ENCODE data around the gene CREG1. TPM values are rescaled to one million over a fixed set of nuclear protein-coding genes. Genes with fewer than 3 reads are reported as not detected.

Gene CREG1
- total and polyA plus RNA-seq, 2 of the 8 experiments (the other 6 are each of a cell fraction or from before 2014, with no cell fraction given), result 29.8 to 30.1 TPM

DNA sequence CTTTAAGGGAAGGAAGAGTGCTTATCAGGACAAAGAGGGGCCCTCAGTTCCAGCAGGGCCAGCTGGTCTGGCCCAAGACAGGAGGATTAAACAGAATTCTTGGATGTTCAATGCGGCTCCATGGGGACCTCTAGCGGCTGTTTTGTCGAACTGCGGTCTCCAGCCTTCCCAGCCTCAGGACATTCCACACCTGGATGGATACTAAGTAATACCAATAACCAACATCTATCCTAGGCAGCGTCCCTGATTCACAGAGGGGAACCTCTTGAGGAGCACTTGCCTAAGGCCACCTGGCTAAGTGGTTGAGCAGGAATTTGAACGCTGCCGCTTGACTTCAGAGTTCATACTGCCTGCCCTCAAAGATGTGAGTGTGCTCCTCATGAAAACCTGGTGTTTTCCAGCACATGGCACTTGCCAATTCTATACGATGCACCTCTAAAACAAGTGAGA lies 19.7 kb downstream of the CREG1 start:
- Histone ChIP-seq H2BK20ac (ENCODE audit: low read length) (no peak overlapping the region), H3K18ac (ENCODE audit: extremely low read depth, low read length) (no peak overlapping the region; the same call in 1 of the 2 replicates), H3K79me2 (ENCODE audit: control insufficient read depth in 1 of 2, insufficient read depth in 2 of 2, low read length in 2 of 2) (no peaks in the 10 kb centered on the region), H2BK120ac (replicated peaks; ENCODE audit: low read depth, low read length) (no peak overlapping the region), H4K5ac (ENCODE audit: insufficient read length, low read depth, low read length) (no peak overlapping the region), H2AK5ac (ENCODE audit: low read depth, low read length) (no peak overlapping the region), H3K14ac (ENCODE audit: insufficient read length) (no peak overlapping the region), H4K8ac (ENCODE audit: extremely low read depth, insufficient read depth, low read length) (no peak overlapping the region), H4K20me1 (replicated peaks in 1 of 2; ENCODE audit: control insufficient read depth in 1 of 2, insufficient read depth in 2 of 2, low read length in 2 of 2) (no peaks in the 10 kb centered on the region), H3K36me3 (ENCODE audit: control insufficient read depth in 2 of 4, insufficient read depth in 4 of 4, low read length in 3 of 4) (no peaks in the 10 kb centered on the region), H3K4ac (replicated peaks; ENCODE audit: insufficient read length, low read depth, low read length) (no peak overlapping the region), H2BK12ac (ENCODE audit: low read depth, low read length) (no peak overlapping the region), H3K23ac (ENCODE audit: insufficient read length) (no peak overlapping the region), H3K27me3 (replicated peaks in 1 of 4; ENCODE audit: control insufficient read depth in 3 of 4, extremely low read depth in 1 of 4, insufficient read depth in 3 of 4, low read length in 3 of 4) (no peaks in the 10 kb centered on the region), H3K4me3 (ENCODE audit: extremely low read depth in 1 of 4, insufficient read depth in 2 of 4, low read depth in 3 of 4, low read length in 4 of 4) (no peak overlapping the region), H3K9me3 (ENCODE audit: insufficient read depth in 2 of 2, low read depth in 1 of 2, low read length in 1 of 2) (no peaks in the 10 kb centered on the region), H3K9ac (replicated peaks in 1 of 4; ENCODE audit: extremely low read depth in 1 of 4, low read depth in 3 of 4, low read length in 3 of 4) (no peak overlapping the region), H3K4me1 (replicated peaks in 1 of 4; ENCODE audit: control insufficient read depth in 3 of 4, insufficient read depth in 4 of 4, low read length in 3 of 4) (peaks cover 0 to 3% (median 0%) of the 10 kb centered on the region in 4 experiments; a peak in 2 of 7 replicates), H3K27ac (ENCODE audit: low read depth, low read length) (no peak overlapping the region), H4K91ac (replicated peaks; ENCODE audit: insufficient read length, low read length) (no peak overlapping the region), H3K23me2 (ENCODE audit: low read depth, low read length) (no peaks in the 10 kb centered on the region), H2BK15ac (ENCODE audit: low read length) (no peak overlapping the region), H2AFZ (ENCODE audit: low read length) (peak overlapping the region; percentile 35; the same call in 1 of the 2 replicates), H2BK5ac (ENCODE audit: low read depth, low read length) (no peak overlapping the region), H3K79me1 (ENCODE audit: low read depth, low read length) (no peaks in the 10 kb centered on the region), H3K56ac (replicated peaks; ENCODE audit: insufficient read length, low read depth, low read length) (no peak overlapping the region), H3K4me2 (ENCODE audit: insufficient read depth in 1 of 2, low read depth in 2 of 2, low read length in 2 of 2) (no peak overlapping the region)
- whole genome bisulfite sequencing, 2 experiments (ENCODE audit: extremely low coverage in 1 of 2, insufficient coverage in 1 of 2, insufficient read length in 1 of 2, insufficient replicate concordance in 2 of 2, low coverage in 1 of 2, low lambda C conversion rate in 2 of 2, missing lambda C conversion rate in 1 of 2), result 18% methylated on average over 8 of the region's 8 CpGs; no CpG with 5 or more reads in 1 of the 2 experiments
- ChIA-PET CTCF (ENCODE audit: partially characterized antibody) (interaction anchor here (0.6 to 4.6 kb wide), 61 partner anchors 8 to 549 kb away, joined by 3 to 74 read pairs (median 5); partner anchors contain the start of genes CD247 and POU2F1), POLR2A (ENCODE audit: partially characterized antibody) (no interaction called here)
- peak; percentile 56 to 90 for DNase-seq (ENCODE audit: low read depth in 1 of 2, low spot score in 2 of 2)
- FAIRE-seq, result peak; percentile 78
- no peak for TF ChIP-seq KDM5A (IDR thresholded peaks at IDR 0.05; ENCODE audit: low read length)
- TF ChIP-seq, protein P1, sequence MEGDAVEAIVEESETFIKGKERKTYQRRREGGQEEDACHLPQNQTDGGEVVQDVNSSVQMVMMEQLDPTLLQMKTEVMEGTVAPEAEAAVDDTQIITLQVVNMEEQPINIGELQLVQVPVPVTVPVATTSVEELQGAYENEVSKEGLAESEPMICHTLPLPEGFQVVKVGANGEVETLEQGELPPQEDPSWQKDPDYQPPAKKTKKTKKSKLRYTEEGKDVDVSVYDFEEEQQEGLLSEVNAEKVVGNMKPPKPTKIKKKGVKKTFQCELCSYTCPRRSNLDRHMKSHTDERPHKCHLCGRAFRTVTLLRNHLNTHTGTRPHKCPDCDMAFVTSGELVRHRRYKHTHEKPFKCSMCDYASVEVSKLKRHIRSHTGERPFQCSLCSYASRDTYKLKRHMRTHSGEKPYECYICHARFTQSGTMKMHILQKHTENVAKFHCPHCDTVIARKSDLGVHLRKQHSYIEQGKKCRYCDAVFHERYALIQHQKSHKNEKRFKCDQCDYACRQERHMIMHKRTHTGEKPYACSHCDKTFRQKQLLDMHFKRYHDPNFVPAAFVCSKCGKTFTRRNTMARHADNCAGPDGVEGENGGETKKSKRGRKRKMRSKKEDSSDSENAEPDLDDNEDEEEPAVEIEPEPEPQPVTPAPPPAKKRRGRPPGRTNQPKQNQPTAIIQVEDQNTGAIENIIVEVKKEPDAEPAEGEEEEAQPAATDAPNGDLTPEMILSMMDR (IDR thresholded peaks at IDR 0.05; ENCODE audit: control extremely low read depth in 1 of 3, insufficient read depth in 1 of 3, low read depth in 1 of 3, low read length in 3 of 3), result peak; percentile 79 to 91 (median 84)
- 0 out of 2 replicates have a peak, but pooled peaks have one; percentile 17 for TF ChIP-seq CHD2 (IDR thresholded peaks at IDR 0.05; ENCODE audit: low read length)
- no peak for TF ChIP-seq NRF1 (IDR thresholded peaks at IDR 0.05; ENCODE audit: low read depth, low read length)
- TF ChIP-seq, protein P2, sequence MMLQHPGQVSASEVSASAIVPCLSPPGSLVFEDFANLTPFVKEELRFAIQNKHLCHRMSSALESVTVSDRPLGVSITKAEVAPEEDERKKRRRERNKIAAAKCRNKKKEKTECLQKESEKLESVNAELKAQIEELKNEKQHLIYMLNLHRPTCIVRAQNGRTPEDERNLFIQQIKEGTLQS (IDR thresholded peaks at IDR 0.05; ENCODE audit: insufficient read depth, low read depth, low read length), result no peak
- no peak for TF ChIP-seq JUND (IDR thresholded peaks at IDR 0.05; ENCODE audit: low read length)
- no peak for TF ChIP-seq SP2 (IDR thresholded peaks at IDR 0.05; ENCODE audit: low read length)
- TF ChIP-seq POLR2A (IDR thresholded peaks at IDR 0.05; ENCODE audit: control extremely low read depth in 1 of 2, low read depth in 2 of 2, low read length in 2 of 2), result no peak
- TF ChIP-seq RAD21 (IDR thresholded peaks at IDR 0.05 in 1 of 2, conservative IDR thresholded peaks at IDR 0.05 in 1 of 2; ENCODE audit: low read depth in 2 of 2, low read length in 2 of 2), result peak; percentile 95 to 98
- peak in 1 of 2 experiments; percentile 82; a peak in 2 of 4 replicates for TF ChIP-seq SIN3A (conservative IDR thresholded peaks at IDR 0.05 in 1 of 2, IDR thresholded peaks at IDR 0.05 in 1 of 2; ENCODE audit: low read depth in 1 of 2, low read length in 2 of 2)

Data from H1 (cell line).